GM21576 (cell line): ENCODE data around the gene APOA1.

Source experiments
- ATAC-seq: cut with Tn5 transposase; IDR thresholded peaks from one replicate; pipeline ENCODE4 v1.9.1; 2021; ENCODE audit warnings: mild to moderate bottlenecking, moderate library complexity; ENCODE audit not compliant: unreplicated experiment

Gene APOA1

GRCh38 chr11:116791813-116792143 is 45.6 kb downstream of the APOA1 start, which contains the start of gene APOA5:
TSS of gene APOA5 (minus strand) at chr11:116791879. CDS start at chr11:116791860, 19 bp downstream.
- ATAC-seq: no peak

- peak; percentile 35 for ATAC-seq
Measured at GRCh38 chr11:116791002-116791812, 46.2 kb downstream of the APOA1 start.

DNA sequence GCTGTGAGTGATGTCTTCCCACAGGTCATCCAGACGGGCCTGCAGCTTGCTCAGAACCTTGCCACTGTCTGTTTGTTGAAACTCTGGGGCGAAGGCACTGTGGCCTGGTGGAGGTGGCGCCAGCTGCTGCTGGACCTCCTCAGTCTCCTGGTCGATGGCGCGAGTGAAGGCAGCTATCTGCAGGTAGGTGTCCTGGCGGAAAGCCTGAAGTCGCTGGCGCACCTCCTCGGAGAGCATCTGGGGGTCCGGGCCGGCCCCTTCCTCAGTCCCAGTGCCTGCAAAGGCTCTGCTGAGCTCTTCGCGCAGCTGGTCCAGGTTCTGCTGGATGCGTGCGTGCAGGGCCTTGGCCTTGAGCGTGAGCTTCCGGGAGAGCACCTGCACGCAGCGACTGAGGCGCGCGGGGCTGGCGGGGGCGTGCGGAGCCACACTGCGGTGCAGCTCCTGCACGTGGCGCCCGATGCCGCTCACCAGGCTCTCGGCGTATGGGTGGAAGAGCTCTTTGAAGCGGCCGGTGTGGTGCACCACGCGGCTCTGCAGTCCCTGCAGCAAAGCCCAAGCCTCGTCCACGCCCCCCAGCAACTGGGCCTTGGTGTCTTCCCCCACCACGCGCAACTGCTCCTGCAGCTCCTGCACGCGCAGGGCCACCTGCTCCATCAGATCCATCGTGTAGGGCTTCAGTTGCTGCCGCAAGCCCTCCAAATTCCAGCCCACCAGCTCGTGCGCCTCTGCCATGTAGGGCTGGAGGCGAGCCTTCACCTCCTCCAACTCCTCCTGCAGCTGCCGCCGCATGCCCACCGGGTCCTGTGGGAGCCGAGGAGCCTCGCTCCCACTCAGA is 47.0 kb downstream of the APOA1 start:
- ATAC-seq: no peak

DNA sequence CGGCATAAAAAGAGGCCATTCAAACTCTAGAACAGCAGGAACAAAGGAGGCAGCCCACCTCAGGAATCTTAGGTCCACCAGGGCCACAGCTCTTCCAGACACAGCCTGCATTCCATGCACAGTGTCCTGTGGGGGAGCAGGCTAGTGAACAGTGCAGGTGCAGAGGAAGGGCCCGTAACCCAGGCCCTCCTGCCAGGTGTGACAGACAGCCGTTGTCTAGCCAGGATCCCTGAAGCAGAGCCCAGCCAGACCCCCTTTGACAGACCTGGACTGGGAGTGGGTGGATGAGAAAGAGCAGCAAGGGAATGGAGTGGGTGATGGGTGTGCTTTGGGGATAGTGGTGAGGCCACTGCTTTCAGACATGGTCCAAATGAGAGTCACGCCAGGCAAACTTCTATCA is 48.4 kb downstream of the APOA1 start:
- no peak for ATAC-seq

- no peak for ATAC-seq
Measured at GRCh38 chr11:116788534-116788933, 48.9 kb downstream of the APOA1 start.

GRCh38 chr11:116787786-116788486 is 49.5 kb downstream of the APOA1 start, which contains the start of gene ZPR1:
TSS of gene ZPR1 (minus strand) at chr11:116788023. CDS start at chr11:116787990, 33 bp downstream.
- peak; percentile 86 for ATAC-seq

DNA sequence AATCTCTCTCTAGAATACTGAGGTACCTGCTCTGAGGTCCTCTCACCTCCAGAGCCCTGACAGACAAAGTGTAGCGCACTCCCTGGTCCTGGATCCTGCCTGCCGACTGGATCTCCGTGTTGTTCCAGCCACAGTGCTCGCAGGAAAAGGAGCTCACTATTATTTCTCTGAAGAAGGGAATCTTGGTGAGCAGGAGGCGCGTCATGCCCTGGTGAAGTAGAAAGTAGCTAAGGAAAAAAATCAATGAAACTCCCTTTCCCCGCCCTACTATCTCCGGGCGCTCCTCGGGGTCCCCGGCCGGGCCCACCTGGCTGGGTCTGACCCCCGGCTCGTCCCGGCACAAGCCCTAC is 50.0 kb downstream of the APOA1 start:
- no peak for ATAC-seq

- no peak for ATAC-seq
Measured at GRCh38 chr11:116786966-116787365, 50.5 kb downstream of the APOA1 start.

GRCh38 chr11:116786326-116786725 is 51.1 kb downstream of the APOA1 start:
- ATAC-seq: no peak
